ENCODE results near the gene SUSD4. TPM values are rescaled to one million over a fixed set of nuclear protein-coding genes. Genes with fewer than 3 reads are reported as not detected.

The SUSD4 gene
- polyA plus RNA-seq, 1 of the 3 experiments (the other 2 are of a cell fraction): 0.31 TPM

DNA sequence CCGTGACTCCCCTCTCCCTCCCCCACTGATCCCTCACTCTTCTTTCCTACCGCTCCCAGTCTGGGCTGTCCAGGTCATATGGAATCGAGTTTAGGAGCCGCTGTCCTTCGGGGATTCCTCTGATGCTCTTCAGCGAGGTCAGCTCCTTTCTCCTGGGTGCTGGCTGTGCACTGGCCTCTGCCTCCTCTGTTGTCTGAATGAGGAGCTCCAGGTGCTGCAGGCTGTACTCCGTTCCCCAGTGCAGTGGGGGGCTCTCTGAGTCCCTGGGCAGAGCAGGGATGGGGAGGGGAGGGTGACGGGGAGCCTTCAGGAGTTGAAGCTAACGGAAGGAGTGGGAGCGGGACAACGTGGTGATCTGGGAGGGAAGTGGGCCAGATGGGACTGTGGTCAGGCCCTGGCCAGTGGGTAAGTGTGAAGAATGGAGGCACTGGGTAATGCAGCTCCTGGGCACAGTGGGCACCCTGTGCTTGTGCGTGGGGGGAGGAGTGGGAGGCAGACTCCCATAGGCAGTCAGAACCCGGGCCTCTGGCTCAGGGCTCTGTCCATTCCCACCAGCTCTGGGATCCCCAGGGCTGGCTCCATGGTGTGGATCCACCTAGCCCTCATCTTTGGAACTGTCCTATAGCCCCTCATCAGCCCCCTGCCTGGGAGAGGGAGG is 161.5 kb downstream of the SUSD4 start:
- no peaks in the 10 kb centered on the region for H3K79me2 ChIP-seq (ENCODE audit: insufficient read depth)
- H4K20me1 ChIP-seq (ENCODE audit: insufficient read depth): no peaks in the 10 kb centered on the region
- no peak overlapping the region for H2AFZ ChIP-seq (ENCODE audit: low read depth)
- CTCF ChIA-PET: no interaction called here
- POLR2A ChIA-PET: no interaction called here
- no peak overlapping the region for H3K4me2 ChIP-seq
- 51% methylated on average over 12 of the region's 13 CpGs for WGBS (ENCODE audit: low lambda C conversion rate)
- H3K9me3 ChIP-seq: no peaks in the 10 kb centered on the region
- H3K4me1 ChIP-seq (ENCODE audit: control insufficient read depth in 1 of 2, insufficient read depth in 2 of 2, low read depth in 1 of 2, low read length in 1 of 2): no peaks in the 10 kb centered on the region
- TF ChIP-seq RAD21 (IDR thresholded peaks at IDR 0.05; ENCODE audit: low read length) (no peak), ELF1 (IDR thresholded peaks at IDR 0.05) (no peak)
- TF ChIP-seq, protein P1, sequence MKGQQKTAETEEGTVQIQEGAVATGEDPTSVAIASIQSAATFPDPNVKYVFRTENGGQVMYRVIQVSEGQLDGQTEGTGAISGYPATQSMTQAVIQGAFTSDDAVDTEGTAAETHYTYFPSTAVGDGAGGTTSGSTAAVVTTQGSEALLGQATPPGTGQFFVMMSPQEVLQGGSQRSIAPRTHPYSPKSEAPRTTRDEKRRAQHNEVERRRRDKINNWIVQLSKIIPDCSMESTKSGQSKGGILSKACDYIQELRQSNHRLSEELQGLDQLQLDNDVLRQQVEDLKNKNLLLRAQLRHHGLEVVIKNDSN (IDR thresholded peaks at IDR 0.05; ENCODE audit: borderline replicate concordance, low read depth): no peak
- no peaks in the 10 kb centered on the region; the same call in 1 of the 2 replicates for H3K27me3 ChIP-seq (ENCODE audit: insufficient read depth)
- H3K9ac ChIP-seq: no peak overlapping the region
- H3K36me3 ChIP-seq (replicated peaks in 1 of 2; ENCODE audit: control insufficient read depth in 1 of 2, insufficient read depth in 2 of 2, low read length in 1 of 2): no peaks in the 10 kb centered on the region
- no peaks in the 10 kb centered on the region for H3K9me2 ChIP-seq
- no peak overlapping the region for H3K4me3 ChIP-seq (ENCODE audit: low read depth in 2 of 2, low read length in 1 of 2)
- no peaks in the 10 kb centered on the region for H3F3A ChIP-seq (replicated peaks; ENCODE audit: insufficient read depth)
- no peak overlapping the region for H3K27ac ChIP-seq (ENCODE audit: low read depth in 2 of 2, low read length in 1 of 2)
- DNase-seq: no peak

DNA sequence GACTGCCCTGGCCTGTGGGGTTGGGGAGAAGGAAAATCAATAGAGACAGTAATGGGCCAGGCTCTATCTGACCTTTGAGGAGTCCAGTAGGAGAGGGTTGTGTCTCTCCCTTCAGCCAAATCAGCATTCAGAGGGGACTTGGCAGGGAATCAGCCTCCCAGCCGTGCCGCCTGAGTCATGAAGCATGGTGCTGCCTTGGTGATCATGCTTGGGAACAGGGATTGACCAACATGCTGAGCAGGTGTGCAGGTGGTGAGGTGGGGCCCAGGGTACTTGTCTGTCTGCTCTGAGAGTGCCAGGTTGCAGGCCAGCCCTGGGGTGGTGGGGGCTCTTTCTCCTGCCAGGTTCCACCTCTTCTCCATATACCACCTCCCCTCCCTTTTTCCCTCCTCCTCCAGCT is 162.0 kb downstream of the SUSD4 start:
- CTCF ChIA-PET: no interaction called here
- no peak overlapping the region for H3K27ac ChIP-seq (ENCODE audit: low read depth in 2 of 2, low read length in 1 of 2)

More for the DNA sequence above, 162.0 kb downstream of the SUSD4 start:
- no peaks in the 10 kb centered on the region for H3K79me2 ChIP-seq (ENCODE audit: insufficient read depth)
- POLR2A ChIA-PET: no interaction called here
- H4K20me1 ChIP-seq (ENCODE audit: insufficient read depth): no peaks in the 10 kb centered on the region
- no peaks in the 10 kb centered on the region for H3K9me2 ChIP-seq
- H3F3A ChIP-seq (replicated peaks; ENCODE audit: insufficient read depth): no peaks in the 10 kb centered on the region
- H3K4me1 ChIP-seq (ENCODE audit: control insufficient read depth in 1 of 2, insufficient read depth in 2 of 2, low read depth in 1 of 2, low read length in 1 of 2): no peaks in the 10 kb centered on the region
- H3K4me2 ChIP-seq: no peak overlapping the region
- no peaks in the 10 kb centered on the region for H3K9me3 ChIP-seq
- no peaks in the 10 kb centered on the region for H3K36me3 ChIP-seq (replicated peaks in 1 of 2; ENCODE audit: control insufficient read depth in 1 of 2, insufficient read depth in 2 of 2, low read length in 1 of 2)
- TF ChIP-seq FOXM1 (IDR thresholded peaks at IDR 0.05; ENCODE audit: low read depth) (no peak), SIN3A (IDR thresholded peaks at IDR 0.05; ENCODE audit: borderline replicate concordance, low read depth, low read length) (no peak), JUND (IDR thresholded peaks at IDR 0.05) (no peak), TAF1 (IDR thresholded peaks at IDR 0.05; ENCODE audit: borderline replicate concordance, low read depth, low read length) (no peak), NRF1 (IDR thresholded peaks at IDR 0.05; ENCODE audit: low read depth, low read length) (no peak), CHD2 (IDR thresholded peaks at IDR 0.05; ENCODE audit: low read length, partially characterized antibody) (no peak), MXI1 (IDR thresholded peaks at IDR 0.05; ENCODE audit: low read depth, low read length) (no peak), GABPA (IDR thresholded peaks at IDR 0.05; ENCODE audit: low read depth) (no peak), NFIC (IDR thresholded peaks at IDR 0.05; ENCODE audit: borderline replicate concordance) (no peak), EP300 (IDR thresholded peaks at IDR 0.05; ENCODE audit: borderline replicate concordance in 1 of 2, low read depth in 1 of 2, low read length in 1 of 2) (no peak), RCOR1 (IDR thresholded peaks at IDR 0.05; ENCODE audit: low read length) (no peak), FOXJ3 (CRISPR knock-in tag; IDR thresholded peaks at IDR 0.05) (no peak), TCF12 (IDR thresholded peaks at IDR 0.05) (no peak)
- TF ChIP-seq, protein P2, sequence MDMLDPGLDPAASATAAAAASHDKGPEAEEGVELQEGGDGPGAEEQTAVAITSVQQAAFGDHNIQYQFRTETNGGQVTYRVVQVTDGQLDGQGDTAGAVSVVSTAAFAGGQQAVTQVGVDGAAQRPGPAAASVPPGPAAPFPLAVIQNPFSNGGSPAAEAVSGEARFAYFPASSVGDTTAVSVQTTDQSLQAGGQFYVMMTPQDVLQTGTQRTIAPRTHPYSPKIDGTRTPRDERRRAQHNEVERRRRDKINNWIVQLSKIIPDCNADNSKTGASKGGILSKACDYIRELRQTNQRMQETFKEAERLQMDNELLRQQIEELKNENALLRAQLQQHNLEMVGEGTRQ (IDR thresholded peaks at IDR 0.05; ENCODE audit: borderline replicate concordance, low read depth, low read length): no peak
- TF ChIP-seq, protein P3, sequence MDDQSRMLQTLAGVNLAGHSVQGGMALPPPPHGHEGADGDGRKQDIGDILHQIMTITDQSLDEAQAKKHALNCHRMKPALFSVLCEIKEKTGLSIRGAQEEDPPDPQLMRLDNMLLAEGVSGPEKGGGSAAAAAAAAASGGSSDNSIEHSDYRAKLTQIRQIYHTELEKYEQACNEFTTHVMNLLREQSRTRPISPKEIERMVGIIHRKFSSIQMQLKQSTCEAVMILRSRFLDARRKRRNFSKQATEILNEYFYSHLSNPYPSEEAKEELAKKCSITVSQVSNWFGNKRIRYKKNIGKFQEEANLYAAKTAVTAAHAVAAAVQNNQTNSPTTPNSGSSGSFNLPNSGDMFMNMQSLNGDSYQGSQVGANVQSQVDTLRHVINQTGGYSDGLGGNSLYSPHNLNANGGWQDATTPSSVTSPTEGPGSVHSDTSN (IDR thresholded peaks at IDR 0.05): no peak
- TF ChIP-seq, protein P4, sequence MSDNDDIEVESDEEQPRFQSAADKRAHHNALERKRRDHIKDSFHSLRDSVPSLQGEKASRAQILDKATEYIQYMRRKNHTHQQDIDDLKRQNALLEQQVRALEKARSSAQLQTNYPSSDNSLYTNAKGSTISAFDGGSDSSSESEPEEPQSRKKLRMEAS (IDR thresholded peaks at IDR 0.05; ENCODE audit: low read depth): no peak
- no peak overlapping the region for H3K9ac ChIP-seq
- no peak overlapping the region for H3K4me3 ChIP-seq (ENCODE audit: low read depth in 2 of 2, low read length in 1 of 2)
- no CpG with 5 or more reads among the region's 2 CpGs for WGBS (ENCODE audit: low lambda C conversion rate)
- H2AFZ ChIP-seq (ENCODE audit: low read depth): no peak overlapping the region
- no peak for DNase-seq
- no peaks in the 10 kb centered on the region; the same call in 1 of the 2 replicates for H3K27me3 ChIP-seq (ENCODE audit: insufficient read depth)

Measured in SK-N-SH (cell line).